GM12878 (cell line): ENCODE measurements around the gene SMCP. TPM values are rescaled to one million over a fixed set of nuclear protein-coding genes. Genes with fewer than 3 reads are reported as not detected.

Experiments
- ATF7 ChIP-seq: fragments of 450-650 bp; IDR thresholded peaks from 2 replicates; pipeline ENCODE4 v1.6.1; 2016; ENCODE audit warnings: low read depth, mild to moderate bottlenecking
- BCL11A ChIP-seq: IDR thresholded peaks from 2 replicates; pipeline ENCODE4 v1.6.1; 2011; ENCODE audit warnings: low read depth, low read length
- BRCA1 ChIP-seq: IDR thresholded peaks from 2 replicates; pipeline ENCODE4 v1.6.1; 2011; ENCODE audit warnings: low read depth, low read length, improper control_type of control experiment
- CBFB ChIP-seq: IDR thresholded peaks from 2 replicates; pipeline ENCODE4 v1.6.1; 2016; ENCODE audit warnings: antibody characterized with exemption, low read depth
- CHD4 ChIP-seq: fragments of 200-600 bp; sonication (generic); IDR thresholded peaks from 2 replicates; pipeline ENCODE4 v1.6.1; 2016; ENCODE audit warnings: mild to moderate bottlenecking
- GATAD2B ChIP-seq: fragments of 450-650 bp; conservative IDR thresholded peaks from 2 replicates; pipeline ENCODE4 v1.6.1; 2017; ENCODE audit warnings: low read depth, mild to moderate bottlenecking, moderate library complexity
- MTA3 ChIP-seq: IDR thresholded peaks from 2 replicates; pipeline ENCODE4 v1.6.1; 2012; ENCODE audit warnings: low read length, inconsistent platforms, borderline replicate concordance
- MYC ChIP-seq: IDR thresholded peaks from 2 replicates; pipeline ENCODE4 v1.6.1; 2011; ENCODE audit warnings: mild to moderate bottlenecking, low read length, moderate library complexity, inconsistent platforms; ENCODE audit not compliant: insufficient read depth, insufficient replicate concordance, insufficient read length, severe bottlenecking
- PAX5 ChIP-seq: IDR thresholded peaks from 2 replicates; pipeline ENCODE4 v1.6.1; 2011; ENCODE audit warnings: low read depth, low read length, borderline replicate concordance
- PBX3 ChIP-seq: IDR thresholded peaks from 2 replicates; pipeline ENCODE4 v1.6.1; 2011; ENCODE audit warnings: mild to moderate bottlenecking, low read depth, low read length, moderate library complexity; ENCODE audit not compliant: insufficient replicate concordance
- POLR2A ChIP-seq: IDR thresholded peaks from 2 replicates; pipeline ENCODE4 v1.6.1; 2011; ENCODE audit warnings: low read depth, mild to moderate bottlenecking, low read length
- RAD51 ChIP-seq: fragments of 450-650 bp; IDR thresholded peaks from 2 replicates; pipeline ENCODE4 v1.6.1; 2016; ENCODE audit warnings: moderate library complexity, mild to moderate bottlenecking, inconsistent platforms
- RB1 ChIP-seq: fragments of 450-650 bp; formaldehyde crosslinking; IDR thresholded peaks from 2 replicates; pipeline ENCODE4 v1.6.1; 2017; ENCODE audit warnings: mild to moderate bottlenecking, borderline replicate concordance
- REST ChIP-seq: IDR thresholded peaks from 2 replicates; pipeline ENCODE4 v1.6.1; 2012; ENCODE audit warnings: mild to moderate bottlenecking, low read depth, low read length
- RFX5 ChIP-seq: IDR thresholded peaks from 2 replicates; pipeline ENCODE4 v1.6.1; 2011; ENCODE audit warnings: low read depth, low read length, improper control_type of control experiment
- RUNX3 ChIP-seq: IDR thresholded peaks from 2 replicates; pipeline ENCODE4 v1.6.1; 2012; ENCODE audit warnings: low read length, inconsistent platforms
- SMAD5 ChIP-seq: IDR thresholded peaks from 2 replicates; pipeline ENCODE4 v1.6.1; 2016; ENCODE audit warnings: antibody characterized with exemption, low read depth
- SREBF2 ChIP-seq: IDR thresholded peaks from 2 replicates; pipeline ENCODE4 v1.6.1; 2012; ENCODE audit warnings: mild to moderate bottlenecking, low read length
- TCF3 ChIP-seq: IDR thresholded peaks from 2 replicates; pipeline ENCODE4 v1.6.1; 2012; ENCODE audit warnings: low read depth, mild to moderate bottlenecking, low read length, borderline replicate concordance; ENCODE audit not compliant: insufficient read depth
- USF2 ChIP-seq: IDR thresholded peaks from 2 replicates; pipeline ENCODE4 v1.6.1; 2011; ENCODE audit warnings: low read depth, low read length, improper control_type of control experiment, borderline replicate concordance
- ZBED1 ChIP-seq: IDR thresholded peaks from 2 replicates; pipeline ENCODE4 v1.6.1; 2016; ENCODE audit warnings: borderline replicate concordance
- ZBTB40 ChIP-seq: fragments of 450-650 bp; IDR thresholded peaks from 2 replicates; pipeline ENCODE4 v1.6.1; 2016; ENCODE audit warnings: mild to moderate bottlenecking, moderate library complexity, borderline replicate concordance
- polyA plus RNA-seq, 11 experiments: library from polyadenylated mRNA; depleted of rRNA in 4 of 11; unstranded in 6 of 11; stranded (reverse) in 5 of 11; fragments of >200 nt; fragmentation: Nextera tagmentation in 4 of 11; fragmentation: Illumina TruSeq in 1 of 11; extraction: Ambion mirVana in 4 of 11; extraction: Trizol in 1 of 11; gene quantifications; 1 replicate in 1 of 11; 2 replicates in 10 of 11; pipeline versions ENCODE4 v1.2.1 to v1.2.3, GENCODE V29; 2011 to 2016; ENCODE audit warnings: inconsistent platforms in 2 of 11, missing spikeins in 2 of 11, low read depth in 1 of 11
- total RNA-seq, 4 experiments: library from RNA; depleted of rRNA in 3 of 4; stranded (reverse); fragments of >200 nt in 3 of 4; fragmentation: Illumina TruSeq in 1 of 4; extraction: Trizol in 1 of 4; gene quantifications; 2 replicates each; pipeline versions ENCODE4 v1.2.1 to v1.2.3, GENCODE V29; 2013 to 2021

Gene SMCP
- total and polyA plus RNA-seq, 10 of the 15 experiments (the other 5 are each of a cell fraction or from before 2014, with no cell fraction given): 0.16 to 0.69 (median 0.27) TPM; not detected in 7

- TF ChIP-seq PBX3 (no peak), PAX5 (no peak), CBFB (no peak), ATF7 (no peak), GATAD2B (no peak; the same call in 1 of the 2 replicates), REST (no peak), RB1 (no peak), MYC (no peak), RUNX3 (peak; percentile 68), ZBTB40 (no peak), BCL11A (peak; percentile 56; the same call in 1 of the 2 replicates), SREBF2 (no peak), CHD4 (no peak), ZBED1 (no peak), SMAD5 (no peak), BRCA1 (no peak), USF2 (no peak), TCF3 (no peak), POLR2A (no peak), MTA3 (peak; percentile 67; the same call in 1 of the 2 replicates), RAD51 (no peak), RFX5 (no peak)
Observed at GRCh38 chr1:152907686-152908601, 29.8 kb downstream of the SMCP start, which contains the start of gene IVL (continued).
